ENCODE measurements around the gene HCN3.
"Not testable (repeated sequence)": the region's sequence is repeated elsewhere in the genome, so short reads cannot be mapped to it uniquely, and the experiment has no call there.

HCN3 gene

GRCh38 chr1:155319536-155319935, 42.3 kb downstream of the HCN3 start:
- DNase-seq, result no peak

- no peak for DNase-seq
Observed at GRCh38 chr1:155320252-155320651, 43.0 kb downstream of the HCN3 start.

GRCh38 chr1:155320661-155321617, 43.7 kb downstream of the HCN3 start, which contains the start of gene RUSC1:
Gene RUSC1, plus strand, starts transcription at chr1:155320894. Its CDS starts 880 bp downstream, at chr1:155321774.
- DNase-seq, result peak; percentile 51

DNA sequence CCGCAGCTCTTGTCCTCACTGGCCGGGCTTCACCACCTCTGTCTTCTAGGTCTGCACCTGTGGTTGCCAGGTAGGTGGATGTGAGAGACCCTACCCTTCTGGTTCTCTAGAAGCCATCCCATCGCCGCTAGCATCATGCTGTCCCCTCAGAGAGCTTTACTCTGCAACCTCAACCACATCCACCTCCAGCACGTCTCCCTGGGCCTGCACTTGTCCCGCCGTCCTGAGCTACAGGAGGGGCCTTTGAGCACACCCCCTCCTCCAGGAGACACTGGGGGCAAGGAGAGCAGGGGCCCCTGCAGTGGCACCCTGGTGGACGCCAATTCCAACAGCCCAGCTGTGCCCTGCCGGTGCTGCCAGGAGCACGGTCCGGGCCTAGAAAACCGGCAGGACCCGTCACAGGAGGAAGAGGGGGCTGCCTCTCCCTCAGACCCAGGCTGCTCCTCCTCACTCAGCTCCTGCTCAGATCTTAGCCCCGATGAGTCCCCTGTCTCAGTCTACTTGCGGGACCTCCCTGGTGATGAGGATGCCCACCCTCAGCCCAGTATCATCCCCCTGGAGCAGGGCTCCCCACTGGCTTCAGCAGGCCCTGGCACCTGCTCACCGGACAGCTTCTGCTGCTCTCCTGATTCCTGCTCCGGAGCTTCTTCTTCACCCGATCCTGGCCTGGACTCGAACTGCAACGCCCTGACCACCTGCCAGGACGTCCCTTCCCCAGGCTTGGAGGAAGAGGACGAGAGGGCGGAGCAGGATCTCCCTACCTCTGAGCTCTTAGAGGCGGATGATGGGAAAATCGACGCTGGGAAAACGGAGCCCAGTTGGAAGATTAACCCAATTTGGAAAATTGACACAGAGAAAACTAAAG, 44.6 kb downstream of the HCN3 start:
- DNase-seq, result no peak

DNA sequence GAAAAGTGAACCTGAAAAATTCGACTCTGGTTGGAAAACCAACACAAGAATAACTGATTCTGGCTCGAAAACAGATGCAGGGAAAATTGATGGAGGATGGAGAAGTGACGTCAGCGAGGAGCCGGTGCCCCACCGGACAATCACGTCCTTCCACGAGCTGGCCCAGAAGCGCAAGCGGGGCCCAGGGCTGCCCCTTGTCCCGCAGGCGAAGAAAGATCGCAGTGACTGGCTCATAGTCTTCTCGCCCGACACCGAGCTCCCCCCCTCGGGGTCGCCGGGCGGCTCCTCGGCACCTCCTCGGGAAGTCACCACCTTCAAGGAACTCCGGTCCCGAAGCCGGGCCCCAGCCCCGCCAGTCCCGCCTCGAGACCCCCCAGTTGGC, 45.3 kb downstream of the HCN3 start:
- no peak for DNase-seq

DNA sequence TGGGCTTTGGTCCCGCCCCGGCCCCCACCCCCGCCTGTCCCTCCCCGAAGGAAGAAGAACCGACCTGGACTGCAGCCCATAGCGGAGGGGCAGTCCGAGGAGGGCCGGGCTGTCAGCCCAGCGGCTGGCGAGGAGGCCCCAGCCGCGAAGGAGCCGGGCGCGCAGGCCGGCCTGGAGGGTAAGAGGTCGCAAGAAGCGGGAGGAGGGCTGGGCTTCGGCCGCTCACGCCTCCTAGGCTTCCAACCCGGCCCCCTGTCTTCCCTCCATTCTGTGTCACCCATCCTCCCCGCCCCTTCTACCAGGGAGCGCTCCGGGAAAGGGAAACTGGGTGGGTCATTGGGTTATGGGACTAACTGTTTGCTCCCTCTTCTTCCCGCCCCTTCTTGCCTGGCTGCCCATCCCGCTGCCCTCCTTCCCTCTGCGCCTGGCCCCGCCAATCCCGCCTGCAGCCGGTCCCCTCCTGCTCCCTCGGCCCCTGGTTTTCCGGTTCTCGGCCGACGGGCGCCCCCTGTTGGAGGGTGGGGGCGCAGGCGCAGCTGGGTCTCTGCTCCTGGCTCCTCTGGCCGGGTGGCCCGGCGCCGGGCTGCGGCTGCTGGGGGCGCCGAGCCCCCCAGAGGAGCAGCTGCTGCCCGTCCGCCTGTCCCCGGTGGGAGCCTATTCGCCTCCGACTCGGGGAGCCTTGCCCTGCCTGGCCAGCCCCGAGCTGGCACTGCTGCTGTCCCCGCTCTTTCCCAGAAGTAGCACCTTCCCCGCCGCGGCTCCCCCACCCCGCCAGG, 45.9 kb downstream of the HCN3 start:
- peak; percentile 80 for DNase-seq

GRCh38 chr1:155323729-155324036, 46.4 kb downstream of the HCN3 start:
- DNase-seq, result peak; percentile 50

DNA sequence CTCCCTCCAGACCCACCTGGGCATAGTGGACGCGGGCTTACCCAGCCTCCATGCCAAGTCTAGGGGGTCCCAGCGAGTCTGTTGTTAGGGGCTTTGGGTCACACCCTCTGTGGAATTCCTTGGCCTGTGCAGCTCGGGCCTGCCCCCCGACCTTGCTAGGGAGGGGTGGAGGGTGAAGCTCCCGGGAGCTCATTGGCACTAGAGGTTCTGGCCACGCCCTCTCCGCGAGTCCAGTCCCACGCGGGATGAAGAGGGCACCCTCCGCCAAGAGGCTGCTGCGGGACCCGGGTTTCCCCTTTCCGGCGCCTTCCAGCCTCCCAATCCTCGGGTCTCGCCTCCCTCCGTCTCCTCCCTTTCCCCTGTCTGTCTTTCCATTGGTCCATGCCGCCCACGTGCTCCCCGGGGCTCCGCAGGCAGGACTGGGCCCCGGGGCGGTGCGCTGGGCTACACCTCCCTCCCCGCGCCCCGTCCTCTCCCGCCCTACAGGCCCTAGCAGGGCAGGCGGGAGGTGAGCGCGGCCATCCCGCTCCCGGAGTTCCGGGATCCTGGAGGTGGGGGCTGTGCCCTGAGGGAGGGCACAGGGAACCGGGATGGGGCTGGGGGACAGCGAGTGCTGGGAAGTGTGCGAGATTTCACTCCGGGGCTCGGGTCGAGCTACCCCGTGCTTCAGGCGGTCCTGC, 46.9 kb downstream of the HCN3 start:
- peak; percentile 92 for DNase-seq

GRCh38 chr1:155324717-155325602, 47.7 kb downstream of the HCN3 start:
- no peak for DNase-seq

DNA sequence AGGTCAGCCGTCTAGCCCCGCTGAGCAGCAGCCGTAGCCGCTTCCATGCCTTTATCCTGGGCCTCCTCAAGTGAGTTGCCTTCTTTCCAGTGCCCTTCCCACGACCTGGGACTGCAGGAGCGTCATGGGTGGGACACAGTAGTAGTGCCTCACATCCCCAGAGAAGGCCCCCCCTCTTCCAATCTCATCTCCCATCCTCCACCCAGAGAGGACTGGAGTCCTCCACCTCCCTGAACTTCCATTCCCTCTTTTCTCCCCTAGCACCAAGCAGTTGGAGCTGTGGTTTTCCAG, 48.3 kb downstream of the HCN3 start:
- DNase-seq, result no peak

GRCh38 chr1:155326020-155326526, 48.8 kb downstream of the HCN3 start:
- no peak for DNase-seq

DNA sequence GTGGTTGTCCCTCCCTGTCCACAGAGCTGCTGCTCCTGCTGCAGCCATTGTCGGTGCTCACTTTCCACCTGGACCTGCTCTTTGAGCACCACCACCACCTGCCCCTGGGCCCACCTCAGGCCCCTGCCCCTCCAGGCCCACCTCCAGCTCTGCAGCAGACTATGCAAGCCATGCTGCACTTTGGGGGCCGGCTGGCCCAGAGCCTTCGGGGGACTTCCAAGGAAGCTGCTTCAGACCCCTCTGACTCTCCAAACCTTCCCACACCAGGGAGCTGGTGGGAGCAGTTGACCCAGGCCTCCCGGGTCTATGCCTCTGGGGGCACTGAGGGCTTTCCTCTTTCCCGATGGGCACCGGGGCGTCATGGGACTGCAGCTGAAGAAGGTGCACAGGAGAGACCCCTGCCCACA, 49.4 kb downstream of the HCN3 start:
- DNase-seq, result no peak

DNA sequence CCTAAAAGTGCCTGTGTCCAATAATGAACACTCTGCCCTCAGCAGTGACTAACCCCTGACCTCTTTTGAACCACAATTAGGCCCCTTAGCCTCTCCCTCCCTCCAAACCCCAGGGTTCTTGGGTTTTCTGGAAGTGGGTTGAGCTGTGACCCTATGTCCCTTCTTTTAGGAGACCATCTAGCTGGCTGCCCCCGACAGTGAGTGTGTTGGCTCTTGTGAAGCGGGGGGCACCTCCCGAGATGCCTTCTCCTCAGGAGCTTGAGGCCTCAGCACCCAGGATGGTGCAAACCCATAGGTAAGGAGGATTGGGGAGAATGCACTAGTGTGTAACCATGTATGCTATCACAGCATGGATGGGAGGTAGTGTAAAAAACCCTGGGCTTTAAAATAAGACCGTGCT, 50.7 kb downstream of the HCN3 start:
- no peak for DNase-seq

- not testable (repeated sequence) for DNase-seq
Observed at GRCh38 chr1:155328856-155329255, 51.6 kb downstream of the HCN3 start.

GRCh38 chr1:155329980-155330598, 52.8 kb downstream of the HCN3 start:
- DNase-seq, result peak; percentile 86

DNA sequence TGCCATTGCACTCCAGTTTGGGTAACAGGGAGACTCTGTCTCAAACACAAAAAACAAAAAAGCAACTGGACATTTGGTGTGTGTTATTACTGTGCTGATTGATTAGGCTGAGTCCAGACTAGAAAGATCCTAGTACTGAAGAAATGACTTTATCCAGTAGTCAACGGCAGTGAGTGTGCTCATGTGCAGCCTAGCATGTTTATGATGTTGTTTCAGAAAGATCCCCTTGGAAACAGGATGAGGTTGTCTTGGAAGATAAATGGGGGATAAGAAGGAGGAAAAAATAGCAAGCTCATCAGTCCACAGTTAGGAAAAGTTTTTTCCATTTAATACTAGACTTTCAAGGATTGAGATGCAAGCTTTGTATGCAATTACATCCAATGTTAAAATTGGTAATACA, 57.7 kb downstream of the HCN3 start:
- no peak for DNase-seq

Measured in NCI-H2029 (cell line).